Measurements from ENCODE around the gene BABAM2.

The BABAM2 gene

GRCh38 chr2:28282861-28283646 lies 392.5 kb downstream of the BABAM2 start:
- DNase-seq (ENCODE audit: low read depth): no peak

GRCh38 chr2:28283861-28284260 lies 393.3 kb downstream of the BABAM2 start:
- DNase-seq (ENCODE audit: low read depth): no peak

- DNase-seq (ENCODE audit: low read depth): no peak
These were observed 396.1 kb downstream of the BABAM2 start for GRCh38 chr2:28286678-28287077.

GRCh38 chr2:28287256-28287915 lies 396.9 kb downstream of the BABAM2 start:
- no peak for DNase-seq (ENCODE audit: low read depth)

GRCh38 chr2:28288620-28289019 lies 398.1 kb downstream of the BABAM2 start:
- DNase-seq (ENCODE audit: low read depth): no peak

- DNase-seq (ENCODE audit: low read depth): no peak
These were observed 401.4 kb downstream of the BABAM2 start for GRCh38 chr2:28291811-28292440.

GRCh38 chr2:28292491-28292890 lies 402.0 kb downstream of the BABAM2 start:
- no peak for DNase-seq (ENCODE audit: low read depth)

- DNase-seq (ENCODE audit: low read depth): no peak
These were observed 402.9 kb downstream of the BABAM2 start for GRCh38 chr2:28293416-28293815.

- DNase-seq (ENCODE audit: low read depth): no peak
These were observed 403.9 kb downstream of the BABAM2 start for GRCh38 chr2:28294451-28294850.

GRCh38 chr2:28296243-28296642 lies 405.7 kb downstream of the BABAM2 start:
- no peak for DNase-seq (ENCODE audit: low read depth)

GRCh38 chr2:28296904-28297303 lies 406.4 kb downstream of the BABAM2 start:
- DNase-seq (ENCODE audit: low read depth): no peak

- no peak for DNase-seq (ENCODE audit: low read depth)
These were observed 407.0 kb downstream of the BABAM2 start for GRCh38 chr2:28297531-28297930.

- DNase-seq (ENCODE audit: low read depth): no peak
These were observed 407.9 kb downstream of the BABAM2 start for GRCh38 chr2:28298406-28298805.

GRCh38 chr2:28300485-28301341 lies 410.2 kb downstream of the BABAM2 start:
- DNase-seq (ENCODE audit: low read depth): no peak

GRCh38 chr2:28305202-28305601 lies 414.7 kb downstream of the BABAM2 start:
- DNase-seq (ENCODE audit: low read depth): no peak

- no peak for DNase-seq (ENCODE audit: low read depth)
These were observed 419.6 kb downstream of the BABAM2 start for GRCh38 chr2:28310107-28310506.

- no peak for DNase-seq (ENCODE audit: low read depth)
These were observed 421.2 kb downstream of the BABAM2 start for GRCh38 chr2:28311660-28312249.

- no peak for DNase-seq (ENCODE audit: low read depth)
These were observed 422.0 kb downstream of the BABAM2 start for GRCh38 chr2:28312307-28313219.

GRCh38 chr2:28313220-28313784 lies 422.8 kb downstream of the BABAM2 start:
- DNase-seq (ENCODE audit: low read depth): no peak

- DNase-seq (ENCODE audit: low read depth): no peak
These were observed 424.4 kb downstream of the BABAM2 start for GRCh38 chr2:28314968-28315367.
